GM18517 (cell line): ENCODE results near the gene PRRG2.

Experiments
- ATAC-seq: cut with Tn5 transposase; IDR thresholded peaks from one replicate; pipeline ENCODE4 v1.9.1; 2021; ENCODE audit warnings: mild to moderate bottlenecking, moderate library complexity; ENCODE audit not compliant: unreplicated experiment

PRRG2 gene

GRCh38 chr19:49636233-49636932 lies 55.3 kb downstream of the PRRG2 start:
- ATAC-seq: no peak

- ATAC-seq: no peak
Observed at GRCh38 chr19:49637821-49638738, 57.0 kb downstream of the PRRG2 start.

- ATAC-seq: no peak
Observed at GRCh38 chr19:49639401-49640112, 58.4 kb downstream of the PRRG2 start.

GRCh38 chr19:49640113-49640898 lies 59.2 kb downstream of the PRRG2 start, which contains the start of gene RRAS:
RRAS (minus strand) TSS chr19:49640143; CDS start chr19:49640098, 45 bp downstream.
- ATAC-seq: peak; percentile 75
